GM23338 (cell line): ENCODE results near the gene MICAL3. TPM values are rescaled to one million over a fixed set of nuclear protein-coding genes. Genes with fewer than 3 reads are reported as not detected.

Experiments used
- ATAC-seq: fragments of 200-7000 bp; cut with Tn5 transposase; 3 replicates; pipeline ENCODE4 v1.9.1; 2020
- DNase-seq: peaks from one replicate; pipeline ENCODE4 v3.0.0-alpha.2; 2015; ENCODE audit warnings: low spot score
- H2AFZ ChIP-seq: fragments of 200-600 bp; sonication (generic); 2 replicates; pipeline ENCODE4 v1.8.0; 2016; ENCODE audit warnings: antibody characterized with exemption, mild to moderate bottlenecking, moderate library complexity
- H3F3A ChIP-seq: fragments of 200-600 bp; sonication (generic); replicated peaks from 2 replicates; pipeline ENCODE4 v1.8.0; 2017; ENCODE audit warnings: antibody characterized with exemption, mixed run types, low read depth
- H3K27ac ChIP-seq: fragments of 200-600 bp; sonication (generic); 2 replicates; pipeline ENCODE4 v1.6.1; 2016; ENCODE audit warnings: low read depth
- H3K27me3 ChIP-seq: fragments of 200-600 bp; sonication (generic); 2 replicates; pipeline ENCODE4 v1.8.0; 2016; ENCODE audit warnings: mild to moderate bottlenecking, mixed run types, moderate library complexity; ENCODE audit not compliant: insufficient read depth
- H3K36me3 ChIP-seq: fragments of 200-600 bp; sonication (generic); 2 replicates; pipeline ENCODE4 v1.8.0; 2016; ENCODE audit warnings: mild to moderate bottlenecking; ENCODE audit not compliant: insufficient read depth
- H3K4me1 ChIP-seq: fragments of 200-600 bp; sonication (generic); 2 replicates; pipeline ENCODE4 v1.8.0; 2016; ENCODE audit warnings: mild to moderate bottlenecking, moderate library complexity; ENCODE audit not compliant: insufficient read depth
- H3K4me2 ChIP-seq: fragments of 200-600 bp; sonication (generic); 2 replicates; pipeline ENCODE4 v1.7.1; 2017; ENCODE audit warnings: mixed run types
- H3K4me3 ChIP-seq: fragments of 200-600 bp; sonication (generic); 2 replicates; pipeline ENCODE4 v1.6.1; 2016; ENCODE audit warnings: mixed run types
- H3K79me2 ChIP-seq: fragments of 200-600 bp; sonication (generic); replicated peaks from 2 replicates; pipeline ENCODE4 v1.8.0; 2017; ENCODE audit warnings: mild to moderate bottlenecking; ENCODE audit not compliant: insufficient read depth
- H3K9me2 ChIP-seq: fragments of 200-600 bp; sonication (generic); 2 replicates; pipeline ENCODE4 v1.8.0; 2017; ENCODE audit not compliant: insufficient read depth
- H4K20me1 ChIP-seq: fragments of 200-600 bp; sonication (generic); replicated peaks from 2 replicates; pipeline ENCODE4 v1.8.0; 2017; ENCODE audit warnings: mild to moderate bottlenecking; ENCODE audit not compliant: insufficient read depth
- H3K27ac Mint-ChIP-seq: 2 replicates; pipeline ENCODE4 v1.8.0; 2020; ENCODE audit warnings: inconsistent platforms, mild to moderate bottlenecking, moderate library complexity, mixed read lengths
- H3K27me3 Mint-ChIP-seq: 3 replicates; pipeline ENCODE4 v1.8.0; 2022; ENCODE audit warnings: low read depth, mild to moderate bottlenecking, moderate library complexity, mixed read lengths, inconsistent platforms; ENCODE audit not compliant: insufficient read depth, poor library complexity
- H3K36me3 Mint-ChIP-seq: 3 replicates; pipeline ENCODE4 v1.8.0; 2021; ENCODE audit warnings: low read depth, mild to moderate bottlenecking, inconsistent platforms, moderate library complexity, mixed read lengths
- H3K4me1 Mint-ChIP-seq: 3 replicates; pipeline ENCODE4 v1.8.0; 2020; ENCODE audit warnings: mild to moderate bottlenecking, inconsistent platforms, mixed read lengths
- H3K4me3 Mint-ChIP-seq: 3 replicates; pipeline ENCODE4 v1.8.0; 2021; ENCODE audit warnings: moderate library complexity, mild to moderate bottlenecking, inconsistent platforms, mixed read lengths
- H3K9me3 Mint-ChIP-seq: 3 replicates; pipeline ENCODE4 v1.8.0; 2020; ENCODE audit warnings: moderate library complexity, mild to moderate bottlenecking, inconsistent platforms, mixed read lengths
- CREB1 ChIP-seq: fragments of 250-450 bp; sonication (Bioruptor Pico); IDR thresholded peaks from 2 replicates; pipeline ENCODE4 v1.5.0; 2020; ENCODE audit warnings: low read depth, mild to moderate bottlenecking, moderate library complexity
- ETS1 ChIP-seq: IDR thresholded peaks from 2 replicates; pipeline ENCODE4 v1.6.1; 2016; ENCODE audit warnings: antibody characterized with exemption
- EZH2phosphoT487 ChIP-seq: fragments of 200-600 bp; sonication (generic); IDR thresholded peaks from one replicate; pipeline ENCODE4 v1.8.1; 2018; ENCODE audit warnings: antibody characterized with exemption; ENCODE audit not compliant: unreplicated experiment
- JUNB ChIP-seq: IDR thresholded peaks from one replicate; pipeline ENCODE4 v1.6.1; 2016; ENCODE audit warnings: antibody characterized with exemption; ENCODE audit not compliant: unreplicated experiment
- NANOG ChIP-seq: IDR thresholded peaks from 2 replicates; pipeline ENCODE4 v1.6.1; 2016; ENCODE audit warnings: antibody characterized with exemption, borderline replicate concordance
- REST ChIP-seq: IDR thresholded peaks from one replicate; pipeline ENCODE4 v1.6.1; 2018; ENCODE audit warnings: antibody characterized with exemption; ENCODE audit not compliant: unreplicated experiment
- ZNF114 ChIP-seq: fragments of 250-450 bp; sonication (Bioruptor Pico); IDR thresholded peaks from 2 replicates; pipeline ENCODE4 v1.5.0; 2020; ENCODE audit warnings: mild to moderate bottlenecking, moderate library complexity
- ZNF462 ChIP-seq: fragments of 250-450 bp; sonication (Bioruptor Pico); IDR thresholded peaks from 2 replicates; pipeline ENCODE4 v1.5.0; 2020; ENCODE audit warnings: mild to moderate bottlenecking, moderate library complexity
- polyA plus RNA-seq: library from polyadenylated mRNA; unstranded; fragments of >200 nt; fragmentation: Nextera tagmentation; extraction: Ambion mirVana; gene quantifications from 2 replicates; pipeline ENCODE4 v1.2.1, GENCODE V29; 2016
- total RNA-seq: library from RNA; depleted of rRNA; stranded (reverse); fragments of >200 nt; shearing (Covaris generic); gene quantifications from 2 replicates; pipeline ENCODE4 v1.2.3, GENCODE V29; 2014

The MICAL3 gene
- total and polyA plus RNA-seq, 2 experiments from 2014 or later = 10.1 to 33.9 TPM

- Mint-ChIP-seq H3K36me3 (peaks cover 4% of the 10 kb centered on the region; the same call in 2 of the 3 replicates), H3K4me3 (no peak overlapping the region), H3K4me1 (no peaks in the 10 kb centered on the region), H3K27me3 (peaks cover 5% of the 10 kb centered on the region), H3K27ac (no peak overlapping the region), H3K9me3 (no peaks in the 10 kb centered on the region)
- Histone ChIP-seq H3K27ac (no peak overlapping the region), H3F3A (no peaks in the 10 kb centered on the region), H4K20me1 (0 out of 2 replicates have a peak, but pooled peaks cover 4% of the 10 kb centered on the region), H3K4me1 (no peaks in the 10 kb centered on the region), H2AFZ (no peak overlapping the region), H3K79me2 (no peaks in the 10 kb centered on the region), H3K27me3 (no peaks in the 10 kb centered on the region), H3K9me2 (no peaks in the 10 kb centered on the region), H3K4me3 (no peak overlapping the region), H3K36me3 (no peaks in the 10 kb centered on the region), H3K4me2 (no peak overlapping the region)
- DNase-seq (no peak), ATAC-seq (no peak)
- TF ChIP-seq EZH2phosphoT487 (no peak), REST (no peak), NANOG (no peak), CREB1 (CRISPR knock-in tag) (no peak), ZNF114 (no peak), ZNF462 (CRISPR knock-in tag) (no peak), JUNB (no peak), ETS1 (no peak)
Observed at GRCh38 chr22:17862646-17863181, 161.6 kb downstream of the MICAL3 start.
